Upper lobe of right lung (tissue), 1 donor: ENCODE data around the gene CTSZ. TPM values are rescaled to one million over a fixed set of nuclear protein-coding genes. Genes with fewer than 3 reads are reported as not detected.

Source experiments
- ATAC-seq: fragments of 200-7000 bp; cut with Tn5 transposase; one replicate; pipeline ENCODE4 v1.9.1; 2020; ENCODE audit warnings: mild to moderate bottlenecking, moderate library complexity
- DNase-seq: peaks from one replicate; pipeline ENCODE4 v3.0.0-alpha.2; 2020
- H3K27ac ChIP-seq: fragments of 200-600 bp; one replicate; pipeline ENCODE4 v1.8.0; 2022
- H3K27me3 ChIP-seq: fragments of 200-600 bp; one replicate; pipeline ENCODE4 v1.8.0; 2022; ENCODE audit warnings: mild to moderate bottlenecking
- H3K36me3 ChIP-seq: fragments of 200-600 bp; one replicate; pipeline ENCODE4 v1.8.0; 2022
- H3K4me1 ChIP-seq: fragments of 200-600 bp; one replicate; pipeline ENCODE4 v1.8.0; 2022
- H3K4me3 ChIP-seq: fragments of 200-600 bp; one replicate; pipeline ENCODE4 v1.8.0; 2022; ENCODE audit warnings: mild to moderate bottlenecking
- H3K9me3 ChIP-seq: fragments of 200-600 bp; one replicate; pipeline ENCODE4 v1.8.0; 2022
- CTCF ChIP-seq: fragments of 200-600 bp; IDR thresholded peaks from one replicate; pipeline ENCODE4 v1.8.0; 2022; ENCODE audit warnings: antibody characterized with exemption
- intact Hi-C: fragments of 100-400 bp; cut with DNase I; formaldehyde crosslinking; loops from one replicate; pipeline ENCODE4 v1.11.0; 2022
- total RNA-seq: library from RNA; stranded (reverse); fragmentation: NEBNext Ultra II Directional; extraction: Animal tissue kit (Norgen Biotek cat#: 25700); gene quantifications from one replicate; pipeline ENCODE4 v1.2.1, GENCODE V29; 2021
- donor health status: DM: no; HTN: yes; CAD: no; lungs with severe emphysema.

Gene CTSZ
- total RNA-seq, 1 donor from 2014 or later = 355 TPM

- no peaks in the 10 kb centered on the region for H3K9me3 ChIP-seq
- H3K27me3 ChIP-seq = no peaks in the 10 kb centered on the region
- peaks cover 27% of the 10 kb centered on the region for H3K4me1 ChIP-seq
- no peak overlapping the region for H3K27ac ChIP-seq
- ATAC-seq (no peak), DNase-seq (no peak)
- intact Hi-C loops = no loop called here
- H3K36me3 ChIP-seq = peaks cover 54% of the 10 kb centered on the region
- H3K4me3 ChIP-seq = no peak overlapping the region
- TF ChIP-seq CTCF = no peak
Observed at GRCh38 chr20:59035381-59035780, 28.3 kb upstream of the CTSZ start.

GRCh38 chr20:59033616-59034165 lies 26.6 kb upstream of the CTSZ start:
- Histone ChIP-seq H3K4me3 (no peak overlapping the region), H3K36me3 (peaks cover 71% of the 10 kb centered on the region), H3K27ac (no peak overlapping the region), H3K9me3 (no peaks in the 10 kb centered on the region), H3K27me3 (no peaks in the 10 kb centered on the region), H3K4me1 (peaks cover 29% of the 10 kb centered on the region)
- DNase-seq (no peak), ATAC-seq (no peak)
- TF ChIP-seq CTCF = no peak
- intact Hi-C loops = no loop called here

- H3K4me3 ChIP-seq = peak overlapping the region; percentile 91
- H3K36me3 ChIP-seq = peaks cover 73% of the 10 kb centered on the region
- TF ChIP-seq CTCF = no peak
- peak overlapping the region; percentile 91 for H3K27ac ChIP-seq
- H3K27me3 ChIP-seq = no peaks in the 10 kb centered on the region
- ATAC-seq (no peak), DNase-seq (no peak)
- peaks cover 35% of the 10 kb centered on the region for H3K4me1 ChIP-seq
- intact Hi-C loops = no loop called here
- no peaks in the 10 kb centered on the region for H3K9me3 ChIP-seq
Observed at GRCh38 chr20:59033093-59033492, 26.0 kb upstream of the CTSZ start.

- Histone ChIP-seq H3K9me3 (no peaks in the 10 kb centered on the region), H3K4me3 (peak overlapping the region; percentile 91), H3K27me3 (no peaks in the 10 kb centered on the region), H3K27ac (peak overlapping the region; percentile 91), H3K36me3 (peaks cover 73% of the 10 kb centered on the region), H3K4me1 (peaks cover 38% of the 10 kb centered on the region)
- peak; percentile 20 for TF ChIP-seq CTCF
- intact Hi-C loops = no loop called here
- DNase-seq (no peak), ATAC-seq (no peak)
Observed at GRCh38 chr20:59032713-59033059, 25.6 kb upstream of the CTSZ start.

- Histone ChIP-seq H3K36me3 (peaks cover 73% of the 10 kb centered on the region), H3K4me3 (peak within 1 kb of the TSS; percentile 91), H3K4me1 (peaks cover 38% of the 10 kb centered on the region), H3K9me3 (no peaks in the 10 kb centered on the region), H3K27me3 (no peaks in the 10 kb centered on the region), H3K27ac (peak within 1 kb of the TSS; percentile 91)
- ATAC-seq (peak; percentile 100), DNase-seq (peak; percentile 98)
- no peak for TF ChIP-seq CTCF
- intact Hi-C loops = no loop called here
Observed at GRCh38 chr20:59032023-59032712, 25.1 kb upstream of the CTSZ start, which contains the start of gene ATP5F1E. Gene ATP5F1E (minus strand): TSS chr20:59032335. CDS start chr20:59032251, 84 bp downstream.
